Ovary (tissue), 3 donors: Measurements from ENCODE around the gene E2F4.

Experiments
- CTCF ChIP-seq, 3 donors: fragments of 450-650 bp in 2 of 3; fragments of 200-600 bp in 1 of 3; IDR thresholded peaks; one replicate each; pipeline versions ENCODE4 v1.5.1 to v1.8.0; 2016 to 2022; ENCODE audit warnings: antibody characterized with exemption in 3 of 3, mild to moderate bottlenecking in 1 of 3
- EP300 ChIP-seq: sonication (generic); formaldehyde crosslinking; IDR thresholded peaks from one replicate; pipeline ENCODE4 v1.6.1; 2017; ENCODE audit warnings: antibody characterized with exemption
- POLR2A ChIP-seq: fragments of 450-650 bp; IDR thresholded peaks from one replicate; pipeline ENCODE4 v1.6.1; 2017; ENCODE audit warnings: antibody characterized with exemption, mild to moderate bottlenecking, moderate library complexity
- donor health status: DM: no; HTN: no; CAD: no.

DNA sequence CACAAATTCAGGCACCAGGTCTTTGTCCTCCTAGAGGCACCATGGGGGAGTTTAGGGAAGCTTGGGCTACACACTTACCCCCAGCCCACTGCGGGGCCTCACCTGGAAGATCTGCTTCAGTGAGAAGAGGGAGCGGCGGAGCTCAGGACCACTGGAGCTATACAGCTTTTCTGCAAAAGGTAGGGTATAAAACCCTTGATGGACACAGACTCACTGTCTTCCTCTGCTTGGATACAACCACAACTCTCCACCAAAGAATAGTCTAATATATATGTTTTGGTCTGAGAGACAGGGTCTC lies 46.3 kb downstream of the E2F4 start:
- TF ChIP-seq CTCF (IDR thresholded peaks at IDR 0.05) (no peak), POLR2A (no peak), EP300 (no peak)
